ENCODE measurements around the gene PDE4B. TPM values are rescaled to one million over a fixed set of nuclear protein-coding genes. Genes with fewer than 3 reads are reported as not detected.

PDE4B gene
- total and polyA plus RNA-seq, 10 of the 15 experiments (the other 5 are each of a cell fraction or from before 2014, with no cell fraction given), result 3.0 to 13.2 (median 5.7) TPM

DNA sequence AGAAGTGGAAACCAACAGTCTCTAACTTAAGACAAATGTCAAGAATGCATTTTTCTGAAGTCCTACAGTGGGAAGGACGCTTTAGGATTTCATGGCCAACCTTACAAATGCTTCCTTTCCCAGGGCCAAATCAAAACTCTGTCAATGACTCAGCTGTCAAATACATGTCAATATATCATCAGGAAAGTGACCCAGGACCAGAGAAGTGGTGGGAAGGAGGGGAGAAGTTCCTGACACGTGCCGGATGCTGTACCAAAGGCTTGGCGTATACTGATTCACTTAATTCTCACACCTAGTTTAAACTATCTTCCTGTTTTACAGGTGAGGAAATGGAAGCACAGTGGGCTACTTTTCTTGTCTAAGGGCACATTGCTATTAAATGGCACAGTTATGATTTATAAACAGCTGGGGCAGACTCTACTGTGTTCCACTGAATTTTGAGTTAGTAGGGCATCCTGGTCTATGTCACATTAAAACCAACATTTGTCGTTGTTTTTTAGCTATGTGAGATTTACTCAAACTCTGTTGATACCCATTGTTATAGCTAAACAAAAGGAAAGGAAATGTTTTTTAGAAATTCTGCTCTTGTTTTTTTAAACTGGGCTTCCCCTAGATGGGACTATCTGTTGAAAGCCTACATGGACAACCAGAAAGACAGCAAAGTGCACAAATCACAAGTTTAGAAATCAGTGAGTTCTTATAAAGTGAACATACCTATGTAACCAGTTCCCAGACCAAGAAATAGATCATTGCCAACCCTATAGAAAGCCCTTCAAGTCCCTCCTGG, 533.1 kb downstream of the PDE4B start (continued):
- TF ChIP-seq, protein P1, sequence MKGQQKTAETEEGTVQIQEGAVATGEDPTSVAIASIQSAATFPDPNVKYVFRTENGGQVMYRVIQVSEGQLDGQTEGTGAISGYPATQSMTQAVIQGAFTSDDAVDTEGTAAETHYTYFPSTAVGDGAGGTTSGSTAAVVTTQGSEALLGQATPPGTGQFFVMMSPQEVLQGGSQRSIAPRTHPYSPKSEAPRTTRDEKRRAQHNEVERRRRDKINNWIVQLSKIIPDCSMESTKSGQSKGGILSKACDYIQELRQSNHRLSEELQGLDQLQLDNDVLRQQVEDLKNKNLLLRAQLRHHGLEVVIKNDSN (IDR thresholded peaks at IDR 0.05; ENCODE audit: borderline replicate concordance, extremely low read length, insufficient read depth, low read depth, low read length), result no peak

DNA sequence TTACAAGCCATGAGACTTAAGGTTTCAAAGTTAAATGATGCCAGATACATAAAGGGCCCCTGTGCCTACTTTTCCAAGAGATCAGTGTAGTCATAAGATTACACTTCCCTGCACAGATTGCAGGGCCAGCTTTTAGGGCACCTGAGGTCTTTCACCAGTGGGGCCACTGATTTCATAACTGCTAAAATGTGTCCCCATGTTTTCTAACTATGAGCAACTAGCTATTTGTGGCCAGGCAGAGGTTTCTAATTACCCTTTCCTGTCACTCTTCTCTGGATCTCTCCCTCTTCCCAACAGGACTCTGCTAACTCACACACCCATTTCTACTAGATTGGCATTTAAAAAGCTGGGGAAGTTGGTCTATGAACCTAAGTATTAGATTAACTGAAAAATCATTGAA, 534.2 kb downstream of the PDE4B start:
- no peak overlapping the region for H3K27ac ChIP-seq (ENCODE audit: control insufficient read depth, insufficient read depth)
- no peak overlapping the region for H2AFZ ChIP-seq (ENCODE audit: control insufficient read depth, low read depth, low read length)
- H3K36me3 ChIP-seq (ENCODE audit: control insufficient read depth in 2 of 2, insufficient read depth in 2 of 2, low read length in 1 of 2), result no peaks in the 10 kb centered on the region
- CTCF ChIA-PET, result interaction anchor here (0.5 to 1.5 kb wide), 2 partner anchors 119 to 274 kb away, joined by 4 read pairs; no protein-coding TSS in a partner anchor
- no peak for DNase-seq (ENCODE audit: low read depth, low spot score)
- H3K79me2 ChIP-seq (ENCODE audit: control insufficient read depth, insufficient read depth, low read length), result no peaks in the 10 kb centered on the region
- H3K27me3 ChIP-seq (replicated peaks in 1 of 2; ENCODE audit: control insufficient read depth in 2 of 2, insufficient read depth in 2 of 2, low read length in 1 of 2), result no peaks in the 10 kb centered on the region
- peaks cover 43% of the 10 kb centered on the region for H3K4me1 ChIP-seq (ENCODE audit: control insufficient read depth, insufficient read depth, low read length)
- intact Hi-C loops (cut with micrococcal nuclease; ENCODE audit: unreplicated experiment), result no loop called here
- H3K4me2 ChIP-seq (ENCODE audit: control insufficient read depth, insufficient read depth), result no peak overlapping the region
- BruUV-seq (replicated peaks), result no TSS peak
- H3K9me3 ChIP-seq (replicated peaks; ENCODE audit: control insufficient read depth, insufficient read depth, low read length), result no peaks in the 10 kb centered on the region
- SMC1A ChIA-PET (ENCODE audit: uncharacterized antibody, unreplicated experiment), result interaction anchor here (0.6 to 16.3 kb wide), 9 partner anchors 9 to 118 kb away, joined by 3 to 331 read pairs (median 7); no protein-coding TSS in a partner anchor
- RAD21 ChIA-PET (ENCODE audit: unreplicated experiment), result interaction anchor here (0.9 to 2.5 kb wide), 8 partner anchors 8 to 177 kb away, joined by 3 to 8 read pairs (median 3); no protein-coding TSS in a partner anchor
- no peak overlapping the region for H3K4me3 ChIP-seq
- no peaks in the 10 kb centered on the region for H4K20me1 ChIP-seq (ENCODE audit: control insufficient read depth, insufficient read depth)
- POLR2A ChIA-PET, result no interaction called here
- ATAC-seq, result peak; percentile 8; the same call in 1 of the 3 replicates
- FAIRE-seq, result no peak
- no peak for TF ChIP-seq JUNB (IDR thresholded peaks at IDR 0.05)
- TF ChIP-seq, protein P2, sequence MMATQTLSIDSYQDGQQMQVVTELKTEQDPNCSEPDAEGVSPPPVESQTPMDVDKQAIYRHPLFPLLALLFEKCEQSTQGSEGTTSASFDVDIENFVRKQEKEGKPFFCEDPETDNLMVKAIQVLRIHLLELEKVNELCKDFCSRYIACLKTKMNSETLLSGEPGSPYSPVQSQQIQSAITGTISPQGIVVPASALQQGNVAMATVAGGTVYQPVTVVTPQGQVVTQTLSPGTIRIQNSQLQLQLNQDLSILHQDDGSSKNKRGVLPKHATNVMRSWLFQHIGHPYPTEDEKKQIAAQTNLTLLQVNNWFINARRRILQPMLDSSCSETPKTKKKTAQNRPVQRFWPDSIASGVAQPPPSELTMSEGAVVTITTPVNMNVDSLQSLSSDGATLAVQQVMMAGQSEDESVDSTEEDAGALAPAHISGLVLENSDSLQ (IDR thresholded peaks at IDR 0.05), result 0 out of 2 replicates have a peak, but pooled peaks have one; percentile 13
- TF ChIP-seq, protein P3, sequence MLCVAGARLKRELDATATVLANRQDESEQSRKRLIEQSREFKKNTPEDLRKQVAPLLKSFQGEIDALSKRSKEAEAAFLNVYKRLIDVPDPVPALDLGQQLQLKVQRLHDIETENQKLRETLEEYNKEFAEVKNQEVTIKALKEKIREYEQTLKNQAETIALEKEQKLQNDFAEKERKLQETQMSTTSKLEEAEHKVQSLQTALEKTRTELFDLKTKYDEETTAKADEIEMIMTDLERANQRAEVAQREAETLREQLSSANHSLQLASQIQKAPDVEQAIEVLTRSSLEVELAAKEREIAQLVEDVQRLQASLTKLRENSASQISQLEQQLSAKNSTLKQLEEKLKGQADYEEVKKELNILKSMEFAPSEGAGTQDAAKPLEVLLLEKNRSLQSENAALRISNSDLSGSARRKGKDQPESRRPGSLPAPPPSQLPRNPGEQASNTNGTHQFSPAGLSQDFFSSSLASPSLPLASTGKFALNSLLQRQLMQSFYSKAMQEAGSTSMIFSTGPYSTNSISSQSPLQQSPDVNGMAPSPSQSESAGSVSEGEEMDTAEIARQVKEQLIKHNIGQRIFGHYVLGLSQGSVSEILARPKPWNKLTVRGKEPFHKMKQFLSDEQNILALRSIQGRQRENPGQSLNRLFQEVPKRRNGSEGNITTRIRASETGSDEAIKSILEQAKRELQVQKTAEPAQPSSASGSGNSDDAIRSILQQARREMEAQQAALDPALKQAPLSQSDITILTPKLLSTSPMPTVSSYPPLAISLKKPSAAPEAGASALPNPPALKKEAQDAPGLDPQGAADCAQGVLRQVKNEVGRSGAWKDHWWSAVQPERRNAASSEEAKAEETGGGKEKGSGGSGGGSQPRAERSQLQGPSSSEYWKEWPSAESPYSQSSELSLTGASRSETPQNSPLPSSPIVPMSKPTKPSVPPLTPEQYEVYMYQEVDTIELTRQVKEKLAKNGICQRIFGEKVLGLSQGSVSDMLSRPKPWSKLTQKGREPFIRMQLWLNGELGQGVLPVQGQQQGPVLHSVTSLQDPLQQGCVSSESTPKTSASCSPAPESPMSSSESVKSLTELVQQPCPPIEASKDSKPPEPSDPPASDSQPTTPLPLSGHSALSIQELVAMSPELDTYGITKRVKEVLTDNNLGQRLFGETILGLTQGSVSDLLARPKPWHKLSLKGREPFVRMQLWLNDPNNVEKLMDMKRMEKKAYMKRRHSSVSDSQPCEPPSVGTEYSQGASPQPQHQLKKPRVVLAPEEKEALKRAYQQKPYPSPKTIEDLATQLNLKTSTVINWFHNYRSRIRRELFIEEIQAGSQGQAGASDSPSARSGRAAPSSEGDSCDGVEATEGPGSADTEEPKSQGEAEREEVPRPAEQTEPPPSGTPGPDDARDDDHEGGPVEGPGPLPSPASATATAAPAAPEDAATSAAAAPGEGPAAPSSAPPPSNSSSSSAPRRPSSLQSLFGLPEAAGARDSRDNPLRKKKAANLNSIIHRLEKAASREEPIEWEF (IDR thresholded peaks at IDR 0.05; ENCODE audit: insufficient replicate concordance, low read depth, low read length), result no peak
- in situ Hi-C loops (cut with MboI), result no loop called here
- H3K9ac ChIP-seq (ENCODE audit: control insufficient read depth, insufficient read depth, low read length), result no peak overlapping the region

All from GM12878 (cell line).